Endothelial cell of umbilical vein (primary cell): ENCODE results near the gene CCSER2.

Experiments used
- EZH2 ChIP-seq: IDR thresholded peaks from 2 replicates; pipeline ENCODE4 v1.6.1; 2012; ENCODE audit warnings: borderline replicate concordance, low read depth, mild to moderate bottlenecking, moderate library complexity, low read length, inconsistent platforms; ENCODE audit not compliant: severe bottlenecking
- POLR2A ChIP-seq: IDR thresholded peaks from 2 replicates; pipeline ENCODE4 v1.6.1; 2012; ENCODE audit warnings: low read depth, mild to moderate bottlenecking, control low read depth, low read length
- TF ChIP-seq, protein P1 (sequence below), 2 donors: IDR thresholded peaks; 1 replicate in 1 of 2; 2 replicates in 1 of 2; pipeline ENCODE4 v1.5.1; 2011; ENCODE audit warnings: low read length in 2 of 2, mild to moderate bottlenecking in 2 of 2, moderate library complexity in 2 of 2, control low read depth in 1 of 2, inconsistent platforms in 1 of 2, low read depth in 1 of 2; ENCODE audit not compliant: insufficient read depth in 1 of 2; ENCODE audit errors: extremely low read depth in 1 of 2

DNA sequence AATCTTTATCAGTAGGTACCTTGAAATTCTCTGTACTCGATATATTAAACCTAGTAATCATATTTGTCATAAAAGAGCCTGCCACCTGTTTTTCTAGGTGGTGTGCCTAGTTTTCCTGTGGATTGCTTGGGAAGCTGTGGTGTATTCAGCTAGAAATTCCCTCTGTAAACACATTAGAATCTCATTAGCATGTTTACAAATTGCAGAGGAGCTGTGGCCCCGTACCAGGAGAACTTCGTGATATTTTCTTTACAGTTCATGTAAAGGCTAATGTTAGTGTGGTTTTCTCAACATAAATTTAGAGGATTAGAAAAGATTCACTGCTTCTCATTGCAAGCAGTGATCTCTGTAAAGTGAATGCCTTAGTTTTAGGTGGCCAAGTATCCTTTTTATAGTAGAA is 144.7 kb downstream of the CCSER2 start:
- TF ChIP-seq POLR2A (no peak), EZH2 (no peak)
- TF ChIP-seq, protein P1, sequence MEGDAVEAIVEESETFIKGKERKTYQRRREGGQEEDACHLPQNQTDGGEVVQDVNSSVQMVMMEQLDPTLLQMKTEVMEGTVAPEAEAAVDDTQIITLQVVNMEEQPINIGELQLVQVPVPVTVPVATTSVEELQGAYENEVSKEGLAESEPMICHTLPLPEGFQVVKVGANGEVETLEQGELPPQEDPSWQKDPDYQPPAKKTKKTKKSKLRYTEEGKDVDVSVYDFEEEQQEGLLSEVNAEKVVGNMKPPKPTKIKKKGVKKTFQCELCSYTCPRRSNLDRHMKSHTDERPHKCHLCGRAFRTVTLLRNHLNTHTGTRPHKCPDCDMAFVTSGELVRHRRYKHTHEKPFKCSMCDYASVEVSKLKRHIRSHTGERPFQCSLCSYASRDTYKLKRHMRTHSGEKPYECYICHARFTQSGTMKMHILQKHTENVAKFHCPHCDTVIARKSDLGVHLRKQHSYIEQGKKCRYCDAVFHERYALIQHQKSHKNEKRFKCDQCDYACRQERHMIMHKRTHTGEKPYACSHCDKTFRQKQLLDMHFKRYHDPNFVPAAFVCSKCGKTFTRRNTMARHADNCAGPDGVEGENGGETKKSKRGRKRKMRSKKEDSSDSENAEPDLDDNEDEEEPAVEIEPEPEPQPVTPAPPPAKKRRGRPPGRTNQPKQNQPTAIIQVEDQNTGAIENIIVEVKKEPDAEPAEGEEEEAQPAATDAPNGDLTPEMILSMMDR (IDR thresholded peaks at IDR 0.05; ENCODE audit: extremely low read depth in 1 of 2, insufficient read depth in 1 of 2, low read depth in 1 of 2, low read length in 2 of 2): no peak
